ENCODE measurements around the gene SPPL2A. TPM values are rescaled to one million over a fixed set of nuclear protein-coding genes. Genes with fewer than 3 reads are reported as not detected.

SPPL2A gene
- total RNA-seq, 1 donor from 2014 or later: 115 TPM

- Mint-ChIP-seq H3K27me3 (ENCODE audit: low read depth) (peaks cover 6% of the 10 kb centered on the region), H3K9me3 (ENCODE audit: low read depth) (no peaks in the 10 kb centered on the region), H3K36me3 (ENCODE audit: low read depth) (no peaks in the 10 kb centered on the region), H3K4me1 (ENCODE audit: low read depth) (no peaks in the 10 kb centered on the region), H3K4me3 (ENCODE audit: unreplicated experiment) (no peak overlapping the region), H3K27ac (ENCODE audit: unreplicated experiment) (no peak overlapping the region)
- no peak for DNase-seq (ENCODE audit: low spot score)
- TF ChIP-seq CTCF (IDR thresholded peaks at IDR 0.05): no peak
Measured at GRCh38 chr15:50810128-50810527, 44.6 kb upstream of the SPPL2A start.

GRCh38 chr15:50808728-50809127 is 43.2 kb upstream of the SPPL2A start:
- H3K27ac Mint-ChIP-seq (ENCODE audit: unreplicated experiment): no peak overlapping the region
- no peak for TF ChIP-seq CTCF (IDR thresholded peaks at IDR 0.05)
- H3K36me3 Mint-ChIP-seq (ENCODE audit: low read depth): no peaks in the 10 kb centered on the region
- no peak for DNase-seq (ENCODE audit: low spot score)
- H3K9me3 Mint-ChIP-seq (ENCODE audit: low read depth): no peaks in the 10 kb centered on the region
- no peak overlapping the region for H3K4me3 Mint-ChIP-seq (ENCODE audit: unreplicated experiment)
- H3K4me1 Mint-ChIP-seq (ENCODE audit: low read depth): no peaks in the 10 kb centered on the region
- peaks cover 5% of the 10 kb centered on the region for H3K27me3 Mint-ChIP-seq (ENCODE audit: low read depth)

- Mint-ChIP-seq H3K4me3 (ENCODE audit: unreplicated experiment) (no peak overlapping the region), H3K27me3 (ENCODE audit: low read depth) (peaks cover under 1% of the 10 kb centered on the region), H3K9me3 (ENCODE audit: low read depth) (no peaks in the 10 kb centered on the region), H3K27ac (ENCODE audit: unreplicated experiment) (no peak overlapping the region), H3K36me3 (ENCODE audit: low read depth) (no peaks in the 10 kb centered on the region), H3K4me1 (ENCODE audit: low read depth) (no peaks in the 10 kb centered on the region)
- no peak for DNase-seq (ENCODE audit: low spot score)
- TF ChIP-seq CTCF (IDR thresholded peaks at IDR 0.05): no peak
Measured at GRCh38 chr15:50803479-50804180, 38.1 kb upstream of the SPPL2A start.

GRCh38 chr15:50800715-50801114 is 35.2 kb upstream of the SPPL2A start:
- no peaks in the 10 kb centered on the region for H3K4me1 Mint-ChIP-seq (ENCODE audit: low read depth)
- H3K4me3 Mint-ChIP-seq (ENCODE audit: unreplicated experiment): no peak overlapping the region
- H3K36me3 Mint-ChIP-seq (ENCODE audit: low read depth): no peaks in the 10 kb centered on the region

GRCh38 chr15:50798684-50799083 is 33.2 kb upstream of the SPPL2A start:
- no peaks in the 10 kb centered on the region for H3K27me3 Mint-ChIP-seq (ENCODE audit: low read depth)
- no peaks in the 10 kb centered on the region for H3K4me1 Mint-ChIP-seq (ENCODE audit: low read depth)
- no peak for TF ChIP-seq CTCF (IDR thresholded peaks at IDR 0.05)
- H3K27ac Mint-ChIP-seq (ENCODE audit: unreplicated experiment): no peak overlapping the region
- no peak overlapping the region for H3K4me3 Mint-ChIP-seq (ENCODE audit: unreplicated experiment)
- no peaks in the 10 kb centered on the region for H3K36me3 Mint-ChIP-seq (ENCODE audit: low read depth)
- H3K9me3 Mint-ChIP-seq (ENCODE audit: low read depth): no peaks in the 10 kb centered on the region
- DNase-seq (ENCODE audit: low spot score): no peak

More at GRCh38 chr15:50800715-50801114, 35.2 kb upstream of the SPPL2A start:
- no peaks in the 10 kb centered on the region for H3K27me3 Mint-ChIP-seq (ENCODE audit: low read depth)
- no peak for DNase-seq (ENCODE audit: low spot score)
- H3K9me3 Mint-ChIP-seq (ENCODE audit: low read depth): no peaks in the 10 kb centered on the region
- TF ChIP-seq CTCF (IDR thresholded peaks at IDR 0.05): no peak
- no peak overlapping the region for H3K27ac Mint-ChIP-seq (ENCODE audit: unreplicated experiment)

All from chondrocyte (in vitro differentiated cells).